Naive B cell (primary cell): ENCODE measurements around the gene FAM9C. TPM values are rescaled to one million over a fixed set of nuclear protein-coding genes. Genes with fewer than 3 reads are reported as not detected.
"Not testable (repeated sequence)": the region's sequence is repeated elsewhere in the genome, so short reads cannot be mapped to it uniquely, and the experiment has no call there.

Experiments used
- ATAC-seq, 2 donors: fragments of 150-1000 bp; cut with Tn5 transposase; 2 replicates each; pipeline ENCODE4 v1.10.0; 2021; ENCODE audit warnings: low read depth in 2 of 2, mild to moderate bottlenecking in 2 of 2, moderate library complexity in 2 of 2
- DNase-seq: peaks from one replicate; pipeline ENCODE4 v3.0.0; 2022
- H3K27ac Mint-ChIP-seq, 6 donors: one replicate each; pipeline ENCODE4 v1.8.0; 2020 to 2022; ENCODE audit warnings: mild to moderate bottlenecking in 6 of 6, mixed read lengths in 6 of 6, moderate library complexity in 5 of 6, inconsistent platforms in 2 of 6
- H3K27me3 Mint-ChIP-seq, 3 donors: one replicate each; pipeline ENCODE4 v1.8.0; 2021 to 2022; ENCODE audit warnings: mixed read lengths in 3 of 3, mild to moderate bottlenecking in 1 of 3
- H3K36me3 Mint-ChIP-seq, 2 donors: one replicate each; pipeline ENCODE4 v1.8.0; 2020 to 2022; ENCODE audit warnings: mixed read lengths in 2 of 2, inconsistent platforms in 1 of 2, mild to moderate bottlenecking in 1 of 2
- H3K4me1 Mint-ChIP-seq, 3 donors: one replicate each; pipeline ENCODE4 v1.8.0; 2020 to 2022; ENCODE audit warnings: mixed read lengths in 3 of 3, inconsistent platforms in 1 of 3, mild to moderate bottlenecking in 1 of 3, moderate library complexity in 1 of 3
- H3K4me3 Mint-ChIP-seq, 8 donors: one replicate each; pipeline ENCODE4 v1.8.0; 2020 to 2022; ENCODE audit warnings: mild to moderate bottlenecking in 8 of 8, mixed read lengths in 8 of 8, moderate library complexity in 8 of 8, inconsistent platforms in 2 of 8
- H3K9me3 Mint-ChIP-seq, 7 donors: one replicate each; pipeline ENCODE4 v1.8.0; 2020 to 2022; ENCODE audit warnings: mixed read lengths in 7 of 7, mild to moderate bottlenecking in 5 of 7, inconsistent platforms in 2 of 7, moderate library complexity in 1 of 7
- polyA plus RNA-seq, 6 donors: library from polyadenylated mRNA; unstranded; fragments of 300-500 nt; fragmentation: Illumina TruSeq; gene quantifications; one replicate each; pipeline ENCODE4 v1.2.3, GENCODE V29; 2021; ENCODE audit warnings: low read depth in 6 of 6

FAM9C gene
- polyA plus RNA-seq, 6 donors from 2014 or later = not detected

GRCh38 chrX:13067773-13068172, 23.4 kb upstream of the FAM9C start:
- H3K36me3 Mint-ChIP-seq = peaks cover 11 to 28% of the 10 kb centered on the region in 2 donors
- H3K4me3 Mint-ChIP-seq = no peak overlapping the region
- peaks cover 4 to 31% (median 23%) of the 10 kb centered on the region in 7 donors for H3K9me3 Mint-ChIP-seq
- peak overlapping the region in 1 of 6 donors; percentile 60 for H3K27ac Mint-ChIP-seq
- peaks cover 8 to 14% (median 11%) of the 10 kb centered on the region in 3 donors for H3K4me1 Mint-ChIP-seq
- ATAC-seq = no peak
- peaks cover 0 to 17% (median 0%) of the 10 kb centered on the region in 3 donors for H3K27me3 Mint-ChIP-seq
- no peak for DNase-seq

- ATAC-seq (no peak), DNase-seq (no peak)
- peaks cover 6 to 41% (median 28%) of the 10 kb centered on the region in 7 donors for H3K9me3 Mint-ChIP-seq
- H3K36me3 Mint-ChIP-seq = peaks cover 14 to 36% of the 10 kb centered on the region in 2 donors
- H3K4me3 Mint-ChIP-seq = no peak overlapping the region
- H3K27ac Mint-ChIP-seq = peak overlapping the region in 1 of 6 donors; percentile 80
- H3K27me3 Mint-ChIP-seq = peaks cover 0 to 17% (median 0%) of the 10 kb centered on the region in 3 donors
- peaks cover 8 to 14% (median 11%) of the 10 kb centered on the region in 3 donors for H3K4me1 Mint-ChIP-seq
These were observed 22.0 kb upstream of the FAM9C start for GRCh38 chrX:13066391-13066790.

DNA sequence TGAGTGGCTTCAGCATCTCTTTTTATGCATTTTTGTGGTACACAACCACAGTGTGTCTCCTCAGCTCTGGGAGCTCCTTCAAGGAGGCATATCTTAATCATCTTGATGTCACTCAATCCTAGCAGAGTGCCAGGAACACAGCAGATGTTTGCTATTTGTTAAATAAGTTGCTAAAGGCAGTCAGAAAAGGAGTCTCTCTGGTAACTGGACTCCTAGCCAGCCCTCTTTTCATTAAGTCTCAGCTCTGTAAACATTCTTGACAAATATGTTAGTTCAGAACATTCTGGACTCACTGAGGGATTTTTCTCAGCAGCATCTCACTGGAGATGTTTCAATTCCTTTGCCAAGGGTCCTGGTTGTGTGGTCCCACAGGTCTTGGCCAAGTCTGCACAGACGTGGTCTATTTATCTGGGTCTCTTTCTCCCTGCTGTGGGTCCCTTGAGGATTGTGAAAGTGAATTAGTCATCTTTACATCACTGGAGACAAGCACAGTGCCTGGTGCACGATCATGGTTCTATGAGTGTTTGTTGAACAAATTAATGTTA, 20.3 kb upstream of the FAM9C start:
- H3K9me3 Mint-ChIP-seq = peaks cover 7 to 46% (median 29%) of the 10 kb centered on the region in 7 donors
- peak overlapping the region in 1 of 6 donors; percentile 3 for H3K27ac Mint-ChIP-seq
- H3K4me1 Mint-ChIP-seq = peaks cover 8 to 14% (median 11%) of the 10 kb centered on the region in 3 donors

GRCh38 chrX:13063124-13063523, 18.7 kb upstream of the FAM9C start:
- peaks cover 7 to 30% (median 23%) of the 10 kb centered on the region in 7 donors for H3K9me3 Mint-ChIP-seq
- H3K27ac Mint-ChIP-seq = peak overlapping the region in 1 of 6 donors; percentile 77
- ATAC-seq, H3K4me3 Mint-ChIP-seq, DNase-seq: not testable (repeated sequence)
- H3K4me1 Mint-ChIP-seq = peaks cover 8 to 15% (median 8%) of the 10 kb centered on the region in 3 donors
- peaks cover 0 to 15% (median 0%) of the 10 kb centered on the region in 3 donors for H3K27me3 Mint-ChIP-seq
- peaks cover 8 to 28% of the 10 kb centered on the region in 2 donors for H3K36me3 Mint-ChIP-seq

More for the DNA sequence above, 20.3 kb upstream of the FAM9C start:
- no peak for DNase-seq
- Mint-ChIP-seq H3K36me3 (peaks cover 18 to 42% of the 10 kb centered on the region in 2 donors), H3K4me3 (no peak overlapping the region), H3K27me3 (peaks cover 0 to 17% (median 0%) of the 10 kb centered on the region in 3 donors)
- ATAC-seq = no peak

DNA sequence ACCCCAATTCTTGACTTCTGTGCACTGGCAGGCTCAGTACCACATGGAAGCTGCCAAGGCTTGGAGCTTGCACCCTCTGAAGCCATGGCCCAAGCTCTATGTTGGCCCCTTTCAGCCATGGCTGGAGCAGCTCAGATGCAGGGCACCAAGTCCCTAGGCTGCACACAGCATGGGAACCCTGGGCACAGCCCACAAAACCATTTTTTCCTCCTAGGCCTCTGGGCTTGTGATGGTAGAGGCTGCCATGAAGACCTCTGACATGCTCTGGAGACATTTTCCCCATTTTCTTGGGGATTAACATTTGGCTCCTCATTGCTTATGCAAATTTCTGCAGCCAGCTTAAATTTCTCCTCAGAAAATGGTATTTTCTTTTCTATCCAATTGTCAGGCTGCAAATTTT, 17.9 kb upstream of the FAM9C start:
- not testable (repeated sequence) for DNase-seq, H3K4me3 Mint-ChIP-seq, ATAC-seq
- Mint-ChIP-seq H3K4me1 (peaks cover 8 to 22% (median 8%) of the 10 kb centered on the region in 3 donors), H3K36me3 (peaks cover 8 to 27% of the 10 kb centered on the region in 2 donors), H3K9me3 (peaks cover 7 to 30% (median 23%) of the 10 kb centered on the region in 7 donors), H3K27ac (peak overlapping the region in 1 of 6 donors; percentile 15), H3K27me3 (peaks cover 0 to 22% (median 0%) of the 10 kb centered on the region in 3 donors)

DNA sequence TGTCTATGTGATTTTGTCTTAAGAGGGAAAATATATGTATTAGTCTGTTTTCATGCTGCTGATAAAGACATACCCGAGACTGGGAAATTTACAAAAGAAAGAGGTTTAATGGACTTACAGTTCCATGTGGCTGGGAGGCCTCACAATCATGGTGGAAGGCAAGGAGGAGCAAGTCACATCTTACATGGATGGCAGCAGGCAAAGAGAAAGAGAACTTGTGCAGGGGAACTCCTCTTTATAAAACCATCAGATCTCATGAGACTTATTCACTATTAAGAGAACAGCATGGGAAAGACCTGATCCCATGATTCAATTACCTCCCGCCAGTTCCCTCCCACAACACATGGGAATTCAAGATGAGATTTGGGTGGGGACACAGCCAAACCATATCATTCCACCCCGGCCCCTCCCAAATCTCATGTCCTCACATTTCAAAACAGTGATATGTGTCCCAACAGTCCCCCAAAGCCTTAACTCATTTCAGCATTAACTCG, 16.8 kb upstream of the FAM9C start:
- not testable (repeated sequence) for ATAC-seq, DNase-seq, H3K4me3 Mint-ChIP-seq
- Mint-ChIP-seq H3K27me3 (peaks cover 0 to 14% (median 0%) of the 10 kb centered on the region in 3 donors), H3K36me3 (peaks cover 8 to 19% of the 10 kb centered on the region in 2 donors), H3K4me1 (peaks cover 2 to 19% (median 2%) of the 10 kb centered on the region in 3 donors), H3K9me3 (peaks cover 7 to 30% (median 23%) of the 10 kb centered on the region in 7 donors), H3K27ac (peak overlapping the region in 3 of 6 donors; percentile 23 to 34 (median 27))

- peaks cover 7 to 30% (median 20%) of the 10 kb centered on the region in 7 donors for H3K9me3 Mint-ChIP-seq
- DNase-seq (no peak), ATAC-seq (no peak)
- H3K27ac Mint-ChIP-seq = no peak overlapping the region
- H3K4me3 Mint-ChIP-seq = no peak overlapping the region
- H3K4me1 Mint-ChIP-seq = peaks cover 10 to 26% (median 12%) of the 10 kb centered on the region in 3 donors
- H3K36me3 Mint-ChIP-seq = peaks cover 8 to 19% of the 10 kb centered on the region in 2 donors
- H3K27me3 Mint-ChIP-seq = peaks cover 0 to 14% (median 0%) of the 10 kb centered on the region in 3 donors
These were observed 15.4 kb upstream of the FAM9C start for GRCh38 chrX:13059637-13060499.

GRCh38 chrX:13055486-13055885, 11.1 kb upstream of the FAM9C start:
- H3K4me1 Mint-ChIP-seq = peaks cover 10 to 45% (median 20%) of the 10 kb centered on the region in 3 donors
- peaks cover 0 to 14% (median 0%) of the 10 kb centered on the region in 3 donors for H3K27me3 Mint-ChIP-seq
- H3K4me3 Mint-ChIP-seq = no peak overlapping the region
- H3K27ac Mint-ChIP-seq = peak overlapping the region in 1 of 6 donors; percentile 10
- peaks cover 0 to 17% (median 1%) of the 10 kb centered on the region in 7 donors for H3K9me3 Mint-ChIP-seq
- H3K36me3 Mint-ChIP-seq = peaks cover 0 to 2% of the 10 kb centered on the region in 2 donors
- DNase-seq = no peak
- ATAC-seq = no peak

DNA sequence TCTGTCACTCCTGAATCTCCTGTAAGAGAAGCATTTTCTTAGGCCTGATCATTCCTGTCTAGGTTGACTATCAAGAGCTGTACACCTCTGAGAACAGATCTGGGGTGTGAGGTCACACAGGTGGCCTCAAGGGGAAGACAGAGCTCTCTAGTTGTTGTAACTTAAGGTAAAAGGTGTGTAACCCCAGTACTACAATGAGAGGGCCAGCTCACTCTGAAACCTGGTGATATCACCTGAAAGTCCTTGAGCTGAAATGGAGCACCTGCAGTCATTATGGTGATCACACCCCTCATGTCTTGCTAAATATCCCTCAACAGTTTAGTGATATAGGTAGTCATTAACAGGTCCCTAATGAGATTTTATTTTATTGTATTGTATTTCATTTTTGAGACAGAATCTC, 8.8 kb upstream of the FAM9C start:
- Mint-ChIP-seq H3K27ac (peak overlapping the region in 3 of 6 donors; percentile 34 to 76 (median 52)), H3K4me3 (peak overlapping the region in 1 of 8 donors; percentile 24), H3K36me3 (peaks cover 0 to 7% of the 10 kb centered on the region in 2 donors), H3K4me1 (peaks cover 10 to 47% (median 25%) of the 10 kb centered on the region in 3 donors), H3K27me3 (peaks cover 0 to 8% (median 0%) of the 10 kb centered on the region in 3 donors), H3K9me3 (peaks cover 0 to 13% (median 4%) of the 10 kb centered on the region in 7 donors)
- no peak for DNase-seq
- no peak for ATAC-seq

GRCh38 chrX:13051529-13052172, 7.2 kb upstream of the FAM9C start:
- DNase-seq (peak; percentile 53), ATAC-seq (peak; percentile 93 to 95)
- Mint-ChIP-seq H3K27ac (peak overlapping the region; percentile 69 to 94 (median 92)), H3K9me3 (peaks cover 0 to 13% (median 4%) of the 10 kb centered on the region in 7 donors), H3K4me3 (peak overlapping the region in 4 of 8 donors; percentile 1 to 45 (median 18)), H3K27me3 (no peaks in the 10 kb centered on the region), H3K36me3 (peaks cover 0 to 7% of the 10 kb centered on the region in 2 donors), H3K4me1 (peaks cover 10 to 38% (median 25%) of the 10 kb centered on the region in 3 donors)

GRCh38 chrX:13051167-13051528, 6.7 kb upstream of the FAM9C start:
- Mint-ChIP-seq H3K27me3 (no peaks in the 10 kb centered on the region), H3K36me3 (peaks cover 0 to 7% of the 10 kb centered on the region in 2 donors), H3K27ac (peak overlapping the region; percentile 65 to 95 (median 81)), H3K9me3 (peaks cover 0 to 13% (median 4%) of the 10 kb centered on the region in 7 donors), H3K4me1 (peaks cover 7 to 38% (median 22%) of the 10 kb centered on the region in 3 donors), H3K4me3 (peak overlapping the region in 3 of 8 donors; percentile 1 to 18 (median 15))
- no peak for ATAC-seq
- no peak for DNase-seq

- Mint-ChIP-seq H3K4me1 (peaks cover 0 to 31% (median 15%) of the 10 kb centered on the region in 3 donors), H3K4me3 (peak overlapping the region in 1 of 8 donors; percentile 66), H3K36me3 (peaks cover 0 to 7% of the 10 kb centered on the region in 2 donors), H3K9me3 (peaks cover 0 to 13% (median 4%) of the 10 kb centered on the region in 7 donors), H3K27ac (peak overlapping the region in 5 of 6 donors; percentile 41 to 95 (median 76)), H3K27me3 (no peaks in the 10 kb centered on the region)
- DNase-seq (no peak), ATAC-seq (no peak)
These were observed 5.7 kb upstream of the FAM9C start for GRCh38 chrX:13050151-13050550.
